22Rv1 (cell line): Measurements from ENCODE around the gene SPEG.

Experiments
- H3K27ac ChIP-seq: fragments of 450-650 bp; 2 replicates; pipeline ENCODE4 v1.5.1; 2017
- ZFX ChIP-seq: fragments of 450-650 bp; IDR thresholded peaks from 2 replicates; pipeline ENCODE4 v1.6.1; 2017; ENCODE audit warnings: antibody characterized with exemption, borderline replicate concordance
- TF ChIP-seq, protein P1 (sequence below): fragments of 450-650 bp; IDR thresholded peaks from 2 replicates; pipeline ENCODE4 v1.5.1; 2017; ENCODE audit warnings: mild to moderate bottlenecking

SPEG gene

DNA sequence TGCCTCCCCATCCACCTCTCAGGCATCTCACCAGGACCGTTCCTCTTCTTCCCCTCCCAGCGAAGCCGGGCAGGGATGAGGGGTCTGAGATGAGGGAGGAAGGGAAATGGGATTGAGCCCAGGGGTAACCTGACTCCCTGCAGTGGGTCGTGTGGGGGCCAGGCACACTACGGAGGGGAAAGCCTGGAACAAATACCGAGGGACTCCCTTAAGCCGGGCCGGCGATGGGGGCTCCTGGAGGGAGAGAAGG lies 250 bp upstream of the SPEG start:
- no peak overlapping the region for H3K27ac ChIP-seq

GRCh38 chr2:219435701-219436100 lies 1.1 kb downstream of the SPEG start:
- no peak overlapping the region for H3K27ac ChIP-seq
- TF ChIP-seq, protein P1, sequence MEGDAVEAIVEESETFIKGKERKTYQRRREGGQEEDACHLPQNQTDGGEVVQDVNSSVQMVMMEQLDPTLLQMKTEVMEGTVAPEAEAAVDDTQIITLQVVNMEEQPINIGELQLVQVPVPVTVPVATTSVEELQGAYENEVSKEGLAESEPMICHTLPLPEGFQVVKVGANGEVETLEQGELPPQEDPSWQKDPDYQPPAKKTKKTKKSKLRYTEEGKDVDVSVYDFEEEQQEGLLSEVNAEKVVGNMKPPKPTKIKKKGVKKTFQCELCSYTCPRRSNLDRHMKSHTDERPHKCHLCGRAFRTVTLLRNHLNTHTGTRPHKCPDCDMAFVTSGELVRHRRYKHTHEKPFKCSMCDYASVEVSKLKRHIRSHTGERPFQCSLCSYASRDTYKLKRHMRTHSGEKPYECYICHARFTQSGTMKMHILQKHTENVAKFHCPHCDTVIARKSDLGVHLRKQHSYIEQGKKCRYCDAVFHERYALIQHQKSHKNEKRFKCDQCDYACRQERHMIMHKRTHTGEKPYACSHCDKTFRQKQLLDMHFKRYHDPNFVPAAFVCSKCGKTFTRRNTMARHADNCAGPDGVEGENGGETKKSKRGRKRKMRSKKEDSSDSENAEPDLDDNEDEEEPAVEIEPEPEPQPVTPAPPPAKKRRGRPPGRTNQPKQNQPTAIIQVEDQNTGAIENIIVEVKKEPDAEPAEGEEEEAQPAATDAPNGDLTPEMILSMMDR: no peak
- no peak for TF ChIP-seq ZFX

More for the DNA sequence above, 250 bp upstream of the SPEG start:
- no peak for TF ChIP-seq ZFX
- TF ChIP-seq, protein P1: no peak

DNA sequence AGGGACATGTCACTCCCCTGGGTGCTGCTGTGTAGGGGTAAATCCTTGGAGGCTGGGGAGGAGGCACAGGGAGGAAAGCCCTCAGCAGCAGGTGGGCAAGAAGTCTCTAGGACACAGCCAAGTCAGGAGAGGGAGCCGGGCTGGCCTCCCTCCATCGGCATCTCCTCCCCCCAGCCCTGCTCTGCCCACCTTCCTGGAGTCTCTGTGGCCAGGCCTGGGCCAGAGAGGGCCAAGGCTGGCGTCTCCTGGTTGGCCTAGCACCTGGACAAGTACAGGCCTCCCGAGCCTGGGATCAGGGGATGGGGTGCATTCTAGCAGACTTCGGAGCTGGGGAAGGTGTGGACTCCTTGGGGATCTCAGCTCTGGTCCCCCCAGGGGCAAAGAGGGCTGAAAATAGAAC lies 1.8 kb downstream of the SPEG start:
- no peak overlapping the region for H3K27ac ChIP-seq
- TF ChIP-seq ZFX: no peak
- TF ChIP-seq, protein P1: no peak

- H3K27ac ChIP-seq: no peak overlapping the region
- TF ChIP-seq, protein P1: no peak
- no peak for TF ChIP-seq ZFX
Observed at GRCh38 chr2:219437141-219437540, 2.5 kb downstream of the SPEG start.

GRCh38 chr2:219437690-219438206 lies 3.1 kb downstream of the SPEG start:
- TF ChIP-seq, protein P1: no peak
- no peak for TF ChIP-seq ZFX
- no peak overlapping the region for H3K27ac ChIP-seq

- TF ChIP-seq, protein P1: no peak
- no peak for TF ChIP-seq ZFX
- H3K27ac ChIP-seq: no peak overlapping the region
Observed at GRCh38 chr2:219438453-219438852, 3.8 kb downstream of the SPEG start.

- TF ChIP-seq, protein P1: no peak
- TF ChIP-seq ZFX: no peak
- H3K27ac ChIP-seq: no peak overlapping the region
Observed at GRCh38 chr2:219439506-219439905, 4.9 kb downstream of the SPEG start.
